Brain microvascular endothelial cell (primary cell): ENCODE measurements around the gene ISLR2.

Experiments used
- DNase-seq: peaks from one replicate; pipeline ENCODE4 v3.0.0-alpha.2; 2020
- H3K27ac ChIP-seq: fragments of 250-450 bp; sonication (Bioruptor Pico); 2 replicates; pipeline ENCODE4 v1.5.1; 2020; ENCODE audit warnings: mild to moderate bottlenecking, moderate library complexity
- H3K27me3 ChIP-seq: fragments of 250-450 bp; sonication (Bioruptor Pico); replicated peaks from 2 replicates; pipeline ENCODE4 v1.5.1; 2020; ENCODE audit warnings: mild to moderate bottlenecking
- H3K36me3 ChIP-seq: fragments of 250-450 bp; sonication (Bioruptor Pico); replicated peaks from 2 replicates; pipeline ENCODE4 v1.5.1; 2020; ENCODE audit warnings: mild to moderate bottlenecking
- H3K4me3 ChIP-seq: 2 replicates; pipeline ENCODE4 v1.5.1; 2011; ENCODE audit warnings: low read depth, mild to moderate bottlenecking, control low read depth, low read length, moderate library complexity
- in situ Hi-C: cut with HindIII; loops from 2 replicates; pipeline ENCODE4 v1.10.0; 2017; ENCODE audit warnings: low sequenced_read_pairs, low pct_ligation_motif_present
- TF ChIP-seq, protein P1 (sequence below): IDR thresholded peaks from 2 replicates; pipeline ENCODE4 v1.5.1; 2011; ENCODE audit warnings: low read depth, mild to moderate bottlenecking, moderate library complexity, low read length, control low read depth, inconsistent platforms; ENCODE audit errors: missing control alignments

ISLR2 gene

DNA sequence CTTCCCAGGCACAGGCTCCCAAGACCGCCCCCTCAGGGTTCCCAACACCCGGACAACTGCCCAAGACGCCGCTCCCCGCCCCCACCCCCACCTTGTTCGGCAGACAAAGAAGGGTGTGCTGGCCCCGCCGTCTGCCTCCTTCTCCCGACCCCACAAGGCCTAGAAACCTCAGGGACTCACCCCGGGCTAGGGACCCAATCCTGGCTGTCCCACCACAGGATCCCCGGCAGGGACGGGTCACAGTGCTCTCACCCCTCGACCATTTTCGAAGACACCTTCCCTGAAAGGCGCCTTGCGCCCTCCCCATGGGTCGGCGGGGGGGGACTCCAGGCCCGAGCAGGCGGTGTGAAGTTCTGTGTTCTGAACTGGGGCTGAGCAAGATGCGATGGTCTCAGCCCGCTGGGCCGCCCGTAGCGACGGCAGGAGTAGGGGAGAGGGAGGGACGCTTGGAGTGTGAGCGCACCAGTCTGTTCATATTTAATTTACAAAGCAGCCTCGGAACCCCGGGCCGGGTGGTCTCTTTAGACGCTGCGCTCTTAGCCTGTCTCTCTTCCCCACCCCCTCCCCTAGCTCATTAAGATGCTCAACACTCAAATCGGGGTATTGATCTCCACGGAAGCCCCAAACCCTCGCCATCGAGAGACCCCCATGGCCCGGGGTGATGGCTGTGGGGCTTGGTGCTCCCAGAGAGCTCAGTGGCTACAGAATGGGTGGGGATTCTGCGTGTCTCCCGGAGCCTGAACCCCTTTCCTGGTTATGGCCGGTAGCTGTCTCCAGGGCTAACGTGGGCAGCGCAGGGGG, 1.4 kb upstream of the ISLR2 start:
- TF ChIP-seq, protein P1, sequence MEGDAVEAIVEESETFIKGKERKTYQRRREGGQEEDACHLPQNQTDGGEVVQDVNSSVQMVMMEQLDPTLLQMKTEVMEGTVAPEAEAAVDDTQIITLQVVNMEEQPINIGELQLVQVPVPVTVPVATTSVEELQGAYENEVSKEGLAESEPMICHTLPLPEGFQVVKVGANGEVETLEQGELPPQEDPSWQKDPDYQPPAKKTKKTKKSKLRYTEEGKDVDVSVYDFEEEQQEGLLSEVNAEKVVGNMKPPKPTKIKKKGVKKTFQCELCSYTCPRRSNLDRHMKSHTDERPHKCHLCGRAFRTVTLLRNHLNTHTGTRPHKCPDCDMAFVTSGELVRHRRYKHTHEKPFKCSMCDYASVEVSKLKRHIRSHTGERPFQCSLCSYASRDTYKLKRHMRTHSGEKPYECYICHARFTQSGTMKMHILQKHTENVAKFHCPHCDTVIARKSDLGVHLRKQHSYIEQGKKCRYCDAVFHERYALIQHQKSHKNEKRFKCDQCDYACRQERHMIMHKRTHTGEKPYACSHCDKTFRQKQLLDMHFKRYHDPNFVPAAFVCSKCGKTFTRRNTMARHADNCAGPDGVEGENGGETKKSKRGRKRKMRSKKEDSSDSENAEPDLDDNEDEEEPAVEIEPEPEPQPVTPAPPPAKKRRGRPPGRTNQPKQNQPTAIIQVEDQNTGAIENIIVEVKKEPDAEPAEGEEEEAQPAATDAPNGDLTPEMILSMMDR: no peak
- H3K27me3 ChIP-seq: peaks cover 62% of the 10 kb centered on the region
- in situ Hi-C loops: no loop called here
- H3K27ac ChIP-seq: no peak overlapping the region
- H3K36me3 ChIP-seq: no peaks in the 10 kb centered on the region
- H3K4me3 ChIP-seq: no peak overlapping the region
- no peak for DNase-seq

GRCh38 chr15:74129586-74130154, 716 bp upstream of the ISLR2 start:
- H3K27ac ChIP-seq: no peak overlapping the region
- TF ChIP-seq, protein P1: no peak
- H3K36me3 ChIP-seq: no peaks in the 10 kb centered on the region
- H3K27me3 ChIP-seq: peaks cover 69% of the 10 kb centered on the region
- no peak for DNase-seq
- H3K4me3 ChIP-seq: peak overlapping the region; percentile 5
- in situ Hi-C loops: no loop called here

DNA sequence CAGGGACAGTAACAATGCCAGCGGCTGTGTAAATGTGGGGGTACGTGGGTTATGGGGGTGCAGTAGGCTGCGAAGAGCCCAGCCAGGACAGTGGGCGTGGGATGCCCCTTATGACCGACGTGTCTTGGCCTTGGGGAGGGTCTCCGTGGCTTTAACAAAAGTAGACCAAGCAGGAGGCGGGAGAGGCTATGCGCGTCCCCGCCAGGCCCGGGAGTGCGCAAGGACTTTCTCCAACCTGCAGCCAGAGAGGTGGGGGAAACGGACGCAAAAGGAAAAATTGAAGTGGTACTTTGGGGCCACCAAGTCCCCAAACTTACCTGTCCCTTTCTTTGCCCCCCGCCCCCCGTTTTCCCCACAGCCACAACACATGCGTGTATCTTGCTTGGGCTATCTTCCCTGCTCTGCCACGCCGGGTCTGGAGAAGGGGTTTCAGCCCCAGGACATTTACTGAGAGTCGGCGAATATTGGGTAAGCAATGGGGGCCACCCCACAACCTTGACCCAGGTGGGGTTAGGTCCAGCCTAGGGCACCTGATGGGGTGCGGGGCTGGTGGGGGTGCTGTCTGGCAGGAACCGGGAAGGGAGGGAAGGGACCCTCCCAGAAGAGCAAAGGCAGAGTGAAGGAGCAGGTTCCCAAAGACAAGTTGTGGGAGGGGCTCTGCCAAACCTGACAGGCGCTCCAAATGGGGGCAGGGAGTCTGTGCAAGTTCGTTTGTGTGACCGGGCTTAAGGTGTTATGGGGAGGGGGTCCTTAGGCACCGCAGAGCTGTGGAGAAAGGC, 652 bp downstream of the ISLR2 start:
- in situ Hi-C loops: no loop called here
- Histone ChIP-seq H3K4me3 (no peak overlapping the region), H3K36me3 (no peaks in the 10 kb centered on the region), H3K27ac (no peak overlapping the region), H3K27me3 (peaks cover 69% of the 10 kb centered on the region)
- no peak for DNase-seq
- TF ChIP-seq, protein P1: no peak

- no peaks in the 10 kb centered on the region for H3K36me3 ChIP-seq
- no peak for DNase-seq
- H3K27ac ChIP-seq: no peak overlapping the region
- TF ChIP-seq, protein P1: no peak
- in situ Hi-C loops: no loop called here
- H3K4me3 ChIP-seq: no peak overlapping the region
- peaks cover 69% of the 10 kb centered on the region for H3K27me3 ChIP-seq
Observed at GRCh38 chr15:74131628-74132413, 1.4 kb downstream of the ISLR2 start.

- Histone ChIP-seq H3K27ac (no peak overlapping the region), H3K27me3 (peaks cover 68% of the 10 kb centered on the region), H3K36me3 (no peaks in the 10 kb centered on the region), H3K4me3 (no peak overlapping the region)
- TF ChIP-seq, protein P1: peak; percentile 20
- no peak for DNase-seq
- in situ Hi-C loops: no loop called here
Observed at GRCh38 chr15:74132681-74133651, 2.6 kb downstream of the ISLR2 start.
